NCI-H187 (cell line): ENCODE data around the gene CCDC179.

Experiments
- DNase-seq, 2 experiments: peaks; one replicate each; lab custom pipeline; 2025; lab: John Stamatoyannopoulos, UW

CCDC179 gene

GRCh38 chr11:22807855-22808570, 52.3 kb downstream of the CCDC179 start:
- no peak for DNase-seq

- DNase-seq = no peak
Observed at GRCh38 chr11:22807391-22807790, 52.9 kb downstream of the CCDC179 start.

- no peak for DNase-seq
Observed at GRCh38 chr11:22802861-22803260, 57.4 kb downstream of the CCDC179 start.

GRCh38 chr11:22800482-22800881, 59.8 kb downstream of the CCDC179 start:
- peak in 1 of 2 experiments; percentile 84 for DNase-seq

GRCh38 chr11:22798901-22799300, 61.4 kb downstream of the CCDC179 start:
- peak in 1 of 2 experiments; percentile 54 for DNase-seq

GRCh38 chr11:22797047-22797446, 63.2 kb downstream of the CCDC179 start:
- peak; percentile 79 to 82 for DNase-seq
